ENCODE measurements around the gene JOSD2. TPM values are rescaled to one million over a fixed set of nuclear protein-coding genes. Genes with fewer than 3 reads are reported as not detected.
A peak's percentile ranks its signal among the peaks of the same experiment; 100 is the strongest.

The JOSD2 gene
- total RNA-seq, 2 experiments from 2014 or later = 21.6 to 22.6 TPM

DNA sequence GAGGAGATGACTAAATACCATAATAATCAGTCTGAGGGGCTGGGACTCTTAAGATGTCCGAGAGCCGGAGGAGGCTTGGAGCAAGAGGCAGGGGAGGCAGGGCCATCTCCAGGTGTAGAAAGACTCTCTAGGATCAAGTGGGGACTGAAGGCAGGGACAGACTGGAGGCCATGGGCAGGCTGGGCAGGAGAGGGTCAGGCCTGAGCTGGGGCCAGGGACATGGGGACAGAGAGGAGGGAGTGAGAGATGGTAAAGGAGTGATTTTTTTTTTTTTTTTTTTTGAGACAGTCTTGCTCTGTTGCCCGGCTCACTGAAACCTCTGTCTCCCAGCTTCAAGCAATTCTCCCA, 2.2 kb downstream of the JOSD2 start:
- Mint-ChIP-seq H3K4me1 (ENCODE audit: low read depth) (peaks cover 11% of the 10 kb centered on the region), H3K36me3 (ENCODE audit: low read depth) (peaks cover 3% of the 10 kb centered on the region), H3K9me3 (no peaks in the 10 kb centered on the region), H3K27me3 (no peaks in the 10 kb centered on the region), H3K27ac (peak overlapping the region; percentile 56), H3K4me3 (no peak overlapping the region)
- no peak for TF ChIP-seq CTCF (IDR thresholded peaks at IDR 0.05)
- intact Hi-C loops (cut with micrococcal nuclease) = no loop called here
- DNase-seq = no peak
- no peak for ATAC-seq
- ChIA-PET POLR2A (no interaction called here), CTCF (interaction anchor here (0.8 kb wide), 1 partner anchor 9 kb away, joined by 3 read pairs; no protein-coding TSS in a partner anchor)

DNA sequence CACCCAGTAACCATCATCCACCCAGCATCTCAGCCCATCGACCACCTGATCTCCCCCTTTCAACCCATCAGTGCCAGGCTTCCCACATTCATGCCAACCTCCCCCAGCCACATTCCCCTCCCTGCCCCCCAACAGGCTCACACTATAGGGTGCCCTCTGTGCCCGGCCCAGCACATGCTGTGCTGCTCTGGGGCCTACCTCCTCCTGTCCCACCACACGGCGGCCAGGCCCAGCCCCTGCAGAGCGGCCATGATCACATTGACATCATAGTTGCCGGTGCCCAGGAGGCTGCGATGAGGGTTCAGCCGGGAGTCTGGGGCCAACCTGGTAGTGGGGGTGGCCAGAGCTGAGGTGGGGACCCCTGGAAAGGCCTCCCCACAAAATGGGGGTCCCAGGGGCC, 3.6 kb downstream of the JOSD2 start:
- no peaks in the 10 kb centered on the region for H3K27me3 Mint-ChIP-seq
- H3K27ac Mint-ChIP-seq = no peak overlapping the region
- intact Hi-C loops (cut with micrococcal nuclease) = no loop called here
- no peak overlapping the region for H3K4me3 Mint-ChIP-seq
- ChIA-PET CTCF (no interaction called here), POLR2A (no interaction called here)
- DNase-seq (no peak), ATAC-seq (no peak)
- H3K36me3 Mint-ChIP-seq (ENCODE audit: low read depth) = peaks cover 3% of the 10 kb centered on the region
- no peak for TF ChIP-seq CTCF (IDR thresholded peaks at IDR 0.05)
- H3K4me1 Mint-ChIP-seq (ENCODE audit: low read depth) = peaks cover 11% of the 10 kb centered on the region
- H3K9me3 Mint-ChIP-seq = no peaks in the 10 kb centered on the region

GRCh38 chr19:50506700-50507099, 4.3 kb downstream of the JOSD2 start:
- peaks cover 9% of the 10 kb centered on the region for H3K4me1 Mint-ChIP-seq (ENCODE audit: low read depth)
- H3K27me3 Mint-ChIP-seq = no peaks in the 10 kb centered on the region
- no peak for TF ChIP-seq CTCF (IDR thresholded peaks at IDR 0.05)
- ATAC-seq (no peak), DNase-seq (no peak)
- CTCF ChIA-PET = no interaction called here
- H3K4me3 Mint-ChIP-seq = no peak overlapping the region
- intact Hi-C loops (cut with micrococcal nuclease) = no loop called here
- H3K27ac Mint-ChIP-seq = no peak overlapping the region
- H3K9me3 Mint-ChIP-seq = no peaks in the 10 kb centered on the region
- POLR2A ChIA-PET = no interaction called here
- H3K36me3 Mint-ChIP-seq (ENCODE audit: low read depth) = peaks cover 3% of the 10 kb centered on the region

- POLR2A ChIA-PET = no interaction called here
- H3K36me3 Mint-ChIP-seq (ENCODE audit: low read depth) = peaks cover 3% of the 10 kb centered on the region
- no peak for ATAC-seq
These were observed 5.0 kb downstream of the JOSD2 start for GRCh38 chr19:50505856-50506611.

More at GRCh38 chr19:50505856-50506611, 5.0 kb downstream of the JOSD2 start:
- intact Hi-C loops (cut with micrococcal nuclease) = no loop called here
- no peak for TF ChIP-seq CTCF (IDR thresholded peaks at IDR 0.05)
- Mint-ChIP-seq H3K4me1 (ENCODE audit: low read depth) (peaks cover 4% of the 10 kb centered on the region), H3K9me3 (no peaks in the 10 kb centered on the region), H3K27ac (no peak overlapping the region), H3K27me3 (no peaks in the 10 kb centered on the region), H3K4me3 (no peak overlapping the region)
- CTCF ChIA-PET = no interaction called here
- DNase-seq = no peak

All from activated CD8-positive, alpha-beta T cell treated with anti-CD3 and anti-CD28 coated beads for 36 hours (primary cell).